H1 (cell line): ENCODE measurements around the gene NPIPB8.

Source experiments
- CEBPB ChIP-seq: IDR thresholded peaks from 2 replicates; pipeline ENCODE4 v1.6.1; 2012; ENCODE audit warnings: low read depth, low read length
- FOSL1 ChIP-seq: IDR thresholded peaks from 2 replicates; pipeline ENCODE4 v1.6.1; 2011; ENCODE audit warnings: mild to moderate bottlenecking, low read depth, low read length, moderate library complexity; ENCODE audit not compliant: insufficient read depth
- MAFK ChIP-seq: IDR thresholded peaks from 2 replicates; pipeline ENCODE4 v1.6.1; 2012; ENCODE audit warnings: low read depth, mild to moderate bottlenecking, improper control_type of control experiment, low read length
- TF ChIP-seq, protein P1 (sequence below), 3 experiments: IDR thresholded peaks; 1 replicate in 2 of 3; 2 replicates in 1 of 3; pipeline versions ENCODE4 v1.5.1 to v1.6.1; 2011; ENCODE audit warnings: low read length in 3 of 3, mild to moderate bottlenecking in 3 of 3, inconsistent platforms in 2 of 3, low read depth in 1 of 3, moderate library complexity in 1 of 3; ENCODE audit not compliant: insufficient read depth in 1 of 3; ENCODE audit errors: control extremely low read depth in 1 of 3

GRCh38 chr16:28596840-28597691, 40.8 kb upstream of the NPIPB8 start, which contains the start of gene SULT1A2:
- TF ChIP-seq CEBPB (no peak), MAFK (no peak), FOSL1 (no peak)
- TF ChIP-seq, protein P1, sequence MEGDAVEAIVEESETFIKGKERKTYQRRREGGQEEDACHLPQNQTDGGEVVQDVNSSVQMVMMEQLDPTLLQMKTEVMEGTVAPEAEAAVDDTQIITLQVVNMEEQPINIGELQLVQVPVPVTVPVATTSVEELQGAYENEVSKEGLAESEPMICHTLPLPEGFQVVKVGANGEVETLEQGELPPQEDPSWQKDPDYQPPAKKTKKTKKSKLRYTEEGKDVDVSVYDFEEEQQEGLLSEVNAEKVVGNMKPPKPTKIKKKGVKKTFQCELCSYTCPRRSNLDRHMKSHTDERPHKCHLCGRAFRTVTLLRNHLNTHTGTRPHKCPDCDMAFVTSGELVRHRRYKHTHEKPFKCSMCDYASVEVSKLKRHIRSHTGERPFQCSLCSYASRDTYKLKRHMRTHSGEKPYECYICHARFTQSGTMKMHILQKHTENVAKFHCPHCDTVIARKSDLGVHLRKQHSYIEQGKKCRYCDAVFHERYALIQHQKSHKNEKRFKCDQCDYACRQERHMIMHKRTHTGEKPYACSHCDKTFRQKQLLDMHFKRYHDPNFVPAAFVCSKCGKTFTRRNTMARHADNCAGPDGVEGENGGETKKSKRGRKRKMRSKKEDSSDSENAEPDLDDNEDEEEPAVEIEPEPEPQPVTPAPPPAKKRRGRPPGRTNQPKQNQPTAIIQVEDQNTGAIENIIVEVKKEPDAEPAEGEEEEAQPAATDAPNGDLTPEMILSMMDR (IDR thresholded peaks at IDR 0.05; ENCODE audit: control extremely low read depth in 1 of 3, insufficient read depth in 1 of 3, low read depth in 1 of 3, low read length in 3 of 3), result no peak
